AG04449 (cell line): ENCODE data around the gene CISD1.
"Not testable (repeated sequence)": the region's sequence is repeated elsewhere in the genome, so short reads cannot be mapped to it uniquely, and the experiment has no call there.

ENCODE experiments used
- CTCF ChIA-PET: fragments of 350-600 bp; formaldehyde crosslinking; extraction: SDS; loops from one replicate; lab custom pipeline; 2021; ENCODE audit warnings: antibody characterized with exemption; lab: Yijun Ruan, JAX
- POLR2A ChIA-PET: fragments of 400-600, 350-600 bp; formaldehyde crosslinking; extraction: SDS; loops from one replicate; lab custom pipeline; 2020; ENCODE audit warnings: antibody characterized with exemption, inconsistent platforms; lab: Yijun Ruan, JAX
- DNase-seq: peaks from one replicate; pipeline ENCODE4 v3.0.0-alpha.2; 2010; ENCODE audit warnings: low read depth, low spot score
- H3K4me3 ChIP-seq: 2 replicates; pipeline ENCODE4 v1.5.1; 2011; ENCODE audit warnings: low read depth, mild to moderate bottlenecking, control low read depth, low read length
- CTCF ChIP-seq: IDR thresholded peaks from one replicate; pipeline ENCODE4 v1.5.1; 2011; ENCODE audit warnings: mild to moderate bottlenecking, moderate library complexity, low read length, control low read depth, inconsistent platforms; ENCODE audit not compliant: insufficient read depth; ENCODE audit errors: missing control alignments

The CISD1 gene

GRCh38 chr10:58254644-58255043, 14.3 kb upstream of the CISD1 start:
- no peak overlapping the region for H3K4me3 ChIP-seq
- DNase-seq, result no peak
- CTCF ChIA-PET, result no interaction called here
- POLR2A ChIA-PET, result no interaction called here
- no peak for TF ChIP-seq CTCF

GRCh38 chr10:58256013-58256780, 12.8 kb upstream of the CISD1 start:
- CTCF ChIA-PET, DNase-seq, H3K4me3 ChIP-seq, POLR2A ChIA-PET: not testable (repeated sequence)

GRCh38 chr10:58258977-58259692, 9.8 kb upstream of the CISD1 start:
- POLR2A ChIA-PET, result no interaction called here
- H3K4me3 ChIP-seq, result no peak overlapping the region
- no peak for TF ChIP-seq CTCF
- CTCF ChIA-PET, result no interaction called here
- no peak for DNase-seq

GRCh38 chr10:58260334-58260733, 8.6 kb upstream of the CISD1 start:
- ChIA-PET POLR2A (no interaction called here), CTCF (no interaction called here)
- no peak overlapping the region for H3K4me3 ChIP-seq
- DNase-seq, result no peak
- TF ChIP-seq CTCF, result no peak

- DNase-seq, result no peak
- no peak overlapping the region for H3K4me3 ChIP-seq
- POLR2A ChIA-PET, result no interaction called here
- no peak for TF ChIP-seq CTCF
- CTCF ChIA-PET, result interaction anchor here (1.5 kb wide), 1 partner anchor 85 kb away, joined by 3 read pairs; no protein-coding TSS in a partner anchor
Measured at GRCh38 chr10:58262766-58263165, 6.2 kb upstream of the CISD1 start.

GRCh38 chr10:58264780-58265179, 4.2 kb upstream of the CISD1 start:
- POLR2A ChIA-PET, result no interaction called here
- no peak for TF ChIP-seq CTCF
- DNase-seq, result no peak
- CTCF ChIA-PET, result no interaction called here
- H3K4me3 ChIP-seq, result no peak overlapping the region

- no peak for DNase-seq
- ChIA-PET POLR2A (no interaction called here), CTCF (no interaction called here)
- H3K4me3 ChIP-seq, result no peak overlapping the region
- TF ChIP-seq CTCF, result no peak
Measured at GRCh38 chr10:58265249-58265648, 3.7 kb upstream of the CISD1 start.
